ENCODE measurements around the gene MBLAC2.

MBLAC2 gene

GRCh38 chr5:90475436-90475980, 937 bp upstream of the MBLAC2 start:
- TF ChIP-seq FOXP2 (optimal IDR thresholded peaks at IDR 0.05; ENCODE audit: borderline replicate concordance, extremely low read depth, extremely low read length, insufficient read depth) (no peak), POLR2AphosphoS5 (IDR thresholded peaks at IDR 0.05; ENCODE audit: low read depth, low read length) (no peak), SIN3A (IDR thresholded peaks at IDR 0.05; ENCODE audit: borderline replicate concordance, insufficient read depth, low read length) (no peak), TAF1 (IDR thresholded peaks at IDR 0.05; ENCODE audit: borderline replicate concordance, insufficient read depth, low read length) (no peak)

GRCh38 chr5:90473396-90474234, 956 bp downstream of the MBLAC2 start:
- TF ChIP-seq SIN3A (IDR thresholded peaks at IDR 0.05; ENCODE audit: borderline replicate concordance, insufficient read depth, low read length) = no peak
- TF ChIP-seq POLR2AphosphoS5 (IDR thresholded peaks at IDR 0.05; ENCODE audit: low read depth, low read length) = no peak
- TF ChIP-seq REST (IDR thresholded peaks at IDR 0.05; ENCODE audit: insufficient read depth in 1 of 2, low read depth in 2 of 2, low read length in 2 of 2) = no peak
- TF ChIP-seq FOXP2 (optimal IDR thresholded peaks at IDR 0.05; ENCODE audit: borderline replicate concordance, extremely low read depth, extremely low read length, insufficient read depth) = no peak
- no peak; the same call in 1 of the 2 replicates for TF ChIP-seq TAF1 (IDR thresholded peaks at IDR 0.05; ENCODE audit: borderline replicate concordance, insufficient read depth, low read length)

- TF ChIP-seq SIN3A (IDR thresholded peaks at IDR 0.05; ENCODE audit: borderline replicate concordance, insufficient read depth, low read length) = no peak
- TF ChIP-seq POLR2AphosphoS5 (IDR thresholded peaks at IDR 0.05; ENCODE audit: low read depth, low read length) = no peak
- no peak for TF ChIP-seq TAF1 (IDR thresholded peaks at IDR 0.05; ENCODE audit: borderline replicate concordance, insufficient read depth, low read length)
- no peak for TF ChIP-seq REST (IDR thresholded peaks at IDR 0.05; ENCODE audit: insufficient read depth in 1 of 2, low read depth in 2 of 2, low read length in 2 of 2)
- TF ChIP-seq FOXP2 (optimal IDR thresholded peaks at IDR 0.05; ENCODE audit: borderline replicate concordance, extremely low read depth, extremely low read length, insufficient read depth) = no peak
These were observed 1.7 kb downstream of the MBLAC2 start for GRCh38 chr5:90472783-90473395.

- TF ChIP-seq POLR2AphosphoS5 (IDR thresholded peaks at IDR 0.05; ENCODE audit: low read depth, low read length) = no peak
- no peak for TF ChIP-seq SIN3A (IDR thresholded peaks at IDR 0.05; ENCODE audit: borderline replicate concordance, insufficient read depth, low read length)
- no peak for TF ChIP-seq TAF1 (IDR thresholded peaks at IDR 0.05; ENCODE audit: borderline replicate concordance, insufficient read depth, low read length)
- TF ChIP-seq FOXP2 (optimal IDR thresholded peaks at IDR 0.05; ENCODE audit: borderline replicate concordance, extremely low read depth, extremely low read length, insufficient read depth) = no peak
- TF ChIP-seq REST (IDR thresholded peaks at IDR 0.05; ENCODE audit: insufficient read depth in 1 of 2, low read depth in 2 of 2, low read length in 2 of 2) = no peak
These were observed 13.3 kb downstream of the MBLAC2 start for GRCh38 chr5:90461288-90461687.

- TF ChIP-seq REST (IDR thresholded peaks at IDR 0.05; ENCODE audit: insufficient read depth in 1 of 2, low read depth in 2 of 2, low read length in 2 of 2) = no peak
- TF ChIP-seq FOXP2 (optimal IDR thresholded peaks at IDR 0.05; ENCODE audit: borderline replicate concordance, extremely low read depth, extremely low read length, insufficient read depth) = no peak
- no peak for TF ChIP-seq SIN3A (IDR thresholded peaks at IDR 0.05; ENCODE audit: borderline replicate concordance, insufficient read depth, low read length)
- no peak for TF ChIP-seq POLR2AphosphoS5 (IDR thresholded peaks at IDR 0.05; ENCODE audit: low read depth, low read length)
- no peak for TF ChIP-seq TAF1 (IDR thresholded peaks at IDR 0.05; ENCODE audit: borderline replicate concordance, insufficient read depth, low read length)
These were observed 27.6 kb downstream of the MBLAC2 start for GRCh38 chr5:90446961-90447360.
